GM21526 (cell line): Measurements from ENCODE around the gene MACROD2.
A peak's percentile ranks its signal among the peaks of the same experiment; 100 is the strongest.

ENCODE experiments used
- ATAC-seq: cut with Tn5 transposase; IDR thresholded peaks from one replicate; pipeline ENCODE4 v1.9.1; 2021; ENCODE audit warnings: moderate library complexity; ENCODE audit not compliant: unreplicated experiment, low FRiP score

MACROD2 gene

DNA sequence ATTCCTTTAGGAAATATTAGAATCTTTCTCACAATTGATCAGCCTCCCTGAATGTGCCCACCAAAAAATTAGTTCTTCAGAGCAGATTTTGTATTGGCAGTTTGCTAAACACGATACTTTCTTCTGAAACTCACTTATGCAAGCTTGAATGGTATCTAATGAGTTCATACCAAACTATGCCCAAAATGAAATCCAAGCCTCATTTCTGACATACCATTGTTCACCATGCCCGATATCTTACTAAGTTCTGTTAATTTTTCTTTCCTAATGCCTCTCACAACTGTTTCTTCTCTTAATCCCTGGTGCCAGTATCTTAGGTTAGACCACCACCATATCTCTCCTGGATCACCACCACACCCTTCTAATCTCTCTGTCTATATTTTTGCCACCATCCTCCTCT is 1822.0 kb downstream of the MACROD2 start:
- ATAC-seq = no peak

DNA sequence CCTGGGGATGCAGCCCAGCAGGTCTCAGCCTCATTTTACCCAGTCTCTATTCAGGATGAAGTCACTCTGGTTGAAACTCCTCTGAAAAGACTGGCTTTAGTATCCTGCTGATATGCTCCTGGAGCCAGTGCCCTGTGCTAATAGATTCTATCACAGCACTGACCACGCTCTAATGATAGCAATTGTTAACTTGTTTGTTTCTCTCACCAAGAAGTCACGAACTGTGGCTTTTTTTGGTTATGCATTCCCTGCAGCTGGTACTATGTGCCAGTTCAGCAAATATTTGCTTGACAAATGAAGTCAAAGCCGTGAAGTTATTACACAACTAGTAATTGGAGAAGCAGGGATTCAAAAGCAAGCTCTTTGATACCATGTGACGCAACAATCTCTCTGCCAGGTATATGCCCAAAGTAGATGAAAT is 1823.3 kb downstream of the MACROD2 start:
- no peak for ATAC-seq

DNA sequence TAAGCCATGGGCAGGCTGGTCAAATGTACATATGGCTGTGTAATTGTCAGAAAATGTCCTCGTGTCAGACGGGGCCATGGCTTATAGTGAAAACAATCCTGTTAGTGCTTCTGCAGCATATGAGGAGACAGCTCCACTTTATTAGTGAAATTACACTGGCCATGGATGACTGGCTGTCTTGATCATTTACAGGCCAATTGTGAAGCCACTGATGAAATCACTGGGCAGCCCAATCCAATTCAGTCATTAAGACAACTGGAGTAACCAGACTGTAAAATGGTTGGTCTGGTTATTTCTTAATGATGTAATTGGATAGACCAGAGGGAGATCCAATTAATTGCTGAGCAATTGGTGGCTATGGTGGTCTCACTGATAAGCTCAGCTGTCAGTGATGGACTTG is 1828.4 kb downstream of the MACROD2 start:
- ATAC-seq = no peak

DNA sequence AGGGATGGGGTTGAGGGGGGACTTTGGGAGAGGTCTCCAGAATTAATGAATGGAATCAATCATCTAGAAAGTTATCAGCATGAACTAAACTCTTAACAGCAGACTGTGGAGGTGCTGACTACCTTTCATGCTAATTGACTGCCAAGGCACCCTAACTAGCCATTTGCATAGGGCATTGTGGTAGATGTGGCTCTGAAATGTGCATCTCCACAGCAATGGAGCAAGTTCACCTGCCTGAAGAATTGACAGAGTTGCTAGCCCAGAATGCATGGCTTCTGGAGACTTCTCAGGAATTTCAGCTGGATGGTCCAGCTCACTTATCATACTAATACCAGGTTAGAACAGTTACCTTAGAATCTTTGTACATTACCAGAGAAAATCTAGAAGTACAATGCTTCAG is 1832.3 kb downstream of the MACROD2 start:
- no peak for ATAC-seq

DNA sequence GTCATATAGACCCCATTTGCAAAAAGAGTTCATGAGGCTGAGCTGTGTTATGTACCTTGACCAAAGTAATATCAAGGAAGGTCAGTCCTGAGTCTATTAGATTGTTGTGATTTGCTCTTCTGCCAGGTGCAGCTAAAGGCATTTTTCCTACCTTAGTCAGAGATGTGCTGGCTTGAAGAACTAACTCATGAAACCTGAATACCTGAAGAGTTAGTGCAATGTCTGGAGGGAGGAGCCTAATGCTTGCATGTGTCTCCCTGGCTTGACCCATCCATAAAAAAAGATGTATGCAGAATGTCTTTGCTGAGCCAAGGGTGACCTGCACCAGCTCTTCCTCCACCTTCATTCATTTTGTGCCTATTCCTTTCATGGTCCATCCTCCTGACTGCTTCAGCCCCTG is 1835.9 kb downstream of the MACROD2 start:
- ATAC-seq = no peak

DNA sequence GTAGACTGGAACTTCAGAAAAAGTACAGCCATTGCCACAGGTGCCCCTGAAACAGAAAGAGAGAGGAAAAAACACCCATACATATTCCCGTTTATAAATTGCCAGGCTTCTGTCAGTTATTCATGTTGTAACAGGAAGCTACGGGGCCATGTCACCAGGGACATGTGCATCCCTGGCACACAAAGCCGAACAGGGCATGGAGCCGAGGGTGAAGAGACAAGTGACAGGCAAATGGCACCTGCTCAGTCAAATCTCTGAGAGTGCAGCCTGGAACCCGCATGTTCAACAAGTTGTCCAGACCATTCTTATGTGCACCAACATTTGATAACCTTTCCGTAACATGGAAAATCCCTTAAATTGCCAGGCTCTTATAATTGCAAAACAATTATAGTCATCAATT is 1837.2 kb downstream of the MACROD2 start:
- no peak for ATAC-seq

DNA sequence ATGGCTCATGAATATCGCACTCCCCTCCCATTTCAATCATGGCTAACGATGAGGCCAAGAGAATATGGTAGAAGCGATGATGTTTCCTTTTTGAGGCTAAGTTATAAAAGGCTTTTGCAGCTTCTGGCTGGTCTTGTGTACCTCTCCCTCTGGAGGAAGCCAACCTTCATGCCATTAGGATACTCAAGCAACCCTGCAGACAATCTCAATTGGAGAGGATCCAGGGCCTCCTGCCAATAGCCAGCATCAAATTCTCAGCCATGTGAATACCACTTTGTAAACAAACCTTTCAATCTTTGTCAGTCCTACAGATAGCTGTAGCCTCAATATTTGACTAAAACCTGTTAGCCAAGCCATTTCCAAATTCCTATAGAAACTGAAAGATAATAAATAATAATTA is 1839.5 kb downstream of the MACROD2 start:
- no peak for ATAC-seq

DNA sequence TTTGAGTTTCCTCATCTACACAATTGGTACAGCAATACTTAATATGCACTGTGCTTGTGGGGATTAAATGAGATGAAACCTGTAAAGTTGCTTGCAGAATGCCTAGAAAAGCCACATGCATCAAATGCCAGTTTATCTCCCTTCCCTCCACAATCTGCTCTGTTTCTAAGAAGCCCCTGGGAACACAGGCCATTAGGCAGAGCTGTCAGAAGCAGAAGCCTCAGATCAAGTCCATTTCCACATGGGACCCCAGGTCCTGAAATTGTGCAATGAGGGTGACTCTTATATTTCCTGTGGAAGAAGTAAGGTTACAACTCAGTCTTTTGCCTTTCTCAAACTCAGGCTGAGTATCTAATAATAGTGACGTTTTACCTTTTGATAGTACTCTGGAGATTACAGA is 1840.5 kb downstream of the MACROD2 start:
- ATAC-seq = no peak

DNA sequence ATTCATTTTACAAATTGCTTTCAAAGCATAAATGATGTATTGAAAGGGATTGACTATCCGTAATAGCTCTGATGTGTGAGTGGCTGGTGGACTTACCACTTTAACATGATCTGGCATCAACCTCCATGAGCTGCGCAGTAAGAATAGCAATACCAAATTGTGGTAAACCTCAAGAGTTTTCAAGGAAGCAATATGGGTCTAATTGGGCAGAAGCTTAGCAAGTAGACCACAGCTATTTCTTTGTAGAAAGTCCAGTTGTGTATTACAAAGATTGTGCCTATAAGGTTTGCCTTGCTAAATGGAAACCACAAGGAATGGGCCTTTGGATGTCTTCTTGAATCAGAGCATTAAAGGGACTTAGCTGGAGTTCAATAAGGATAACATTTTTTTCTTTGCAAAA is 1841.3 kb downstream of the MACROD2 start:
- ATAC-seq = no peak

DNA sequence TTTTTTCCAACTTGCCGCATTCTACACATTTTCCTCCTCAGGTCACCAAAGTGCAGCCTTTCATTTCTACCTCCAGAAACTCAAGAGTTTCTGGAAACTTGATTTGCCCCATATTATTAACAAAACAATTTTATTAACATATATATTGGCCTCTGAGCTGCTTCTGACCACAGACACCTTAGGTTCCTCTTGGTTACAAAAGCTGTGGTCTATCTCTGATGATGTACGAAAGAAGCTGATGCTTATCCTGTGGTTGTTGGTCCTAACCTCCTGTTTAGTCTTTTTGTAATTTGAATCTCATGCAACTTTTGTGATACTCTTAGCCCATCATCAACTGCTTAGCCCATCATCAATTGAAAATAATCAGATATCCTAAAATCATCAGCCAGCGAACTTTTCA is 1842.2 kb downstream of the MACROD2 start:
- no peak for ATAC-seq

DNA sequence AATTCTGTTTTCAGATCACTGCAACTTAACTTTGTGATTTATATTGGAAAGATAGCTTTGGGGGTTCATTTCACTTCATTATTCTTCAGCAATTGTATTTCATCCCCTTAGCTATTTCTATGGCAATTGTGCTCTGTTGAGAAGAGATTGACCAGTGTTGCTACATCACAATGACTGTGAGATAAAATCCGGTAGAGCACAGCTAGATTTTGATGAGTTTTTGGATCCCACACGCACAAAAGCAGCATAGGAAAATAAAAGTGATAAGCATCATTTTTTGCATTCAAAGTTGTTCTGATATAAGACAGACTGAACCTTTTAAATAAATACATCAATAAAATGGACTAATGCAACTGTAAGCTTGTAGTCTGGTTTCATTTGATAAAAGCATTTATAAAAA is 1843.2 kb downstream of the MACROD2 start:
- ATAC-seq = no peak

DNA sequence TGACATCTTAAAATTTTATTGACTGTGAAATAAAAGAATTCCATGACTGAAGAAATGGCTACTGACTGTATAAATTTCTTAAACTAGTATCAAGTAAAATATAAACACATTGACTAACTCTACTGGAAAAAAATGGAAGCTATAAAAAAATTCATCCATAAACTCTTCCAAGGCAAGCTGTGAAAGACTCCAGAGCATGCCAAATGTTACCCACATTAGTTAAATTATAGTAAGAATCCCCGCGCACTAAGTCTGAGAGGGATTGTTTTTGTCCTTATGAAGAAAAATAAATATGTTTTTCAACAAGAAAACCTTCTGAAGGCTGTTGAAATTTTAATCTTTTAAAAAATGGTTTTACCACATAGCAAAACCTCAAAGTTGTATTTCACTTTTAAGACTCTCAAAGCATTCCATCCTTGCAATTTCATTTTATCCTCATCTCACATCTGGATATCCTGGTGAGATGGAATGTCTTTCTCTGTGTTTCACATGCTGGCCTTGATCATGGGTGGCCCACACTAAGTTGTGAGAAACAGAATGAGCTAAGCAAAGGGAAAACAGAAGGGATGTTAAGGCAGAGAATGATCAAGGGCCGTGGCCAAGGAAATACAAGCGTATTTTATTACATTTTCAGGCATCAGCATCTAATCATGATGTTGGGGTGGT is 1845.5 kb downstream of the MACROD2 start:
- no peak for ATAC-seq

DNA sequence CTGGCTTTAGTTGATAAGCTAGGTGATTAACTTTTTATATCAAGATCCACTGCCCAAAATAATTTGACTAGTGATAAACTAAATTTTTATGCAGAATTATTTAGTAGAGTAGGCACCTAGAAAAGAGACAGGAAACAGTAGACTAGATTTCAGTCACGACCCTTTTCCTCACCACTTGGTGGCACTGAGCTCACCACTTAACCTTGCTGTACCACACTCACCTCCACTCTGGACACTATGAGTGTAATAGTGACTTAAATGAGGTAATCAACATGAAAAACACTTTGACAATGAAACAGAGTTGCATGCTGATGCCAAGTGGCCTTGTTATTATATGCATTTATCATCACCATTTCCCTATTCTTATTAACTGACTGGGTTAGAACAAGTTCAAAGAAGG is 1847.6 kb downstream of the MACROD2 start:
- peak; percentile 63 for ATAC-seq

DNA sequence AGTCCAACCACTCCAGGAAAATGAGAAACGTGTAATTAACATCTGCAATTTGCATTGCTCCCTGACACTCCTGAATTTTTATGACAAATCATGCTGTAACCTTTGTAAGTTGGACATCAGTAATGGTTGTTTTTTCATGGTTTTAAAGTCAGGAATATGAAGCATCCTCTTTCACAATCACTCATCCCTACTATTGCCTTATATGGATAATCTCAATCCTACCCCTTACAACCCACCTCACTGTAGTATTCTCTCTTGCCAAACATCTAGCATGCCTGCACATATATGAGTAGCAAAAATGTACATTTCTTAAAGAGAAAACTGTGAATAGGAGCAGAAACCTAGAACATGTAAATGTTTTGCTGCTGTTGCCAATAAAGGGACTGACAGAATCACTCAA is 1848.5 kb downstream of the MACROD2 start:
- ATAC-seq = no peak

DNA sequence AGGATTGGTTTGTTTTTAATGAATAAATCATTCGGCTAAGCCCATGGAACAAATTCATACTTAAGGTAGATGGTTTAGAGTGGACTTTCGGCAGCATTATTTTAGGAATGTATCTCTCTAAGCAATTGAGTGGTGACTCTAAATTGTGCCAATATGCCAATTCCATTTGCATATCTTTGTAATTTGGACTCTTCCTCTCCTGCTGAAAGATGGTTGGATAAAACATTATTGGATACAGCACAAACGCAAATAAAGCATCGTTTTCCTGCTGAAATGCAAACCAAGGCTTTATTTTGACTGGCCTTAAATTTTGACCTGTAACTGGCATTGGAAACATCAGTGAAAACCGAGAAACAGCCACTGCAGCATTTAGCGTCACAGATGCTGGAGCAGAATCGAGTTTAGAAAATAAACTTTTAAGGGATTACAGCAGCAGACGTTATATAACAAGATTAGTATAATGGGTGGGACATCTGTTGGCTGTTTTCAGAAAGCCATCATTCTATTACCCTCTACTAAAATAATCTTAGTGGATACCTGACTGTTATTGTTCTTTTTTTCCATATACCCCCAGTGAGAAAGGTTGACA is 1852.0 kb downstream of the MACROD2 start:
- no peak for ATAC-seq

DNA sequence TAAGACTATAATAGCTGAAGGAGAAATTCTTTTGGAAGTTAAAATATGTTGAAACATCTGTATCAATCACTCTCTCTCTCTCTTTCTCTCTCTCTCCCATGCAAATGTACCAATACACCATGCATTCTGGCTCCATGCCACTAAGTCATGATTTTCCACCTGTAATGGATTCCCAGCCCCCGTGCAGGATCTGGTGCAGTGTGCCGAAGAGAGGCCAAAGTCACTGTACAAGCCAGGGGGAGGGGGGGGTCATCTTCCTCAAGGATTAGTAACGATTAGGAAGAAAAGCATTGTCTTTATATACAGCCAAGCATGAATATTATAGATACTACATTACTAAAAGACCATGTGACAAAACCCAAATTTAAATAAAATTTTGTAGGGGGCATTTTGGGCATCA is 1852.8 kb downstream of the MACROD2 start:
- no peak for ATAC-seq

DNA sequence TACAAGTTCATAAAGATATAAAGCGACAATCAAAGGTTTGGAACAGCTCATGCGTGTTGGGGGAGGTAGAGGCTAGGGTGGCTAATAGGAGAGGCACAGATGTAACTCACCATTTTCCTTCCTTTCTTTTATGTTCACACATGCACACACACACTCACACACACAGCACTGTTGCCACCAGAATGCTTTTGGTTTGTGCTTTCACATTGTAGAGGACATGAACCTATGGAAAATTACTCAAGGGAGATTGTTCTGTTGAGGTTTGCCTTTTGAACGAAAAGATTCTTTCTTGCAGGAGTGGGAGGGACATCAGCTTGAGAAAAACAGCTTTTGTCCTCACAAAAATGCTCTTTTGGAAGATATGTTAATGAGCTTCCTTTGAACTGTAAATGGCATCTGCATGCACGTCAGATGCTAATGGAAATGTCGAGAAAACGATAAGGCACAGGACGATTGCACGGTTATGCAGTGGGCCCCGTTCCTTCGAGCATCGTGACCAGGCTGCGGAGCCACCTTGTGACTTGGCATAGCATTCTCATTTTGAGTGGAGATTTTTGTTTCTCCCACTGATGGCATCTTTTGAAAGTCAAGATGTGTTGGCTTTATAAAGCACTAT is 1853.8 kb downstream of the MACROD2 start:
- no peak for ATAC-seq

DNA sequence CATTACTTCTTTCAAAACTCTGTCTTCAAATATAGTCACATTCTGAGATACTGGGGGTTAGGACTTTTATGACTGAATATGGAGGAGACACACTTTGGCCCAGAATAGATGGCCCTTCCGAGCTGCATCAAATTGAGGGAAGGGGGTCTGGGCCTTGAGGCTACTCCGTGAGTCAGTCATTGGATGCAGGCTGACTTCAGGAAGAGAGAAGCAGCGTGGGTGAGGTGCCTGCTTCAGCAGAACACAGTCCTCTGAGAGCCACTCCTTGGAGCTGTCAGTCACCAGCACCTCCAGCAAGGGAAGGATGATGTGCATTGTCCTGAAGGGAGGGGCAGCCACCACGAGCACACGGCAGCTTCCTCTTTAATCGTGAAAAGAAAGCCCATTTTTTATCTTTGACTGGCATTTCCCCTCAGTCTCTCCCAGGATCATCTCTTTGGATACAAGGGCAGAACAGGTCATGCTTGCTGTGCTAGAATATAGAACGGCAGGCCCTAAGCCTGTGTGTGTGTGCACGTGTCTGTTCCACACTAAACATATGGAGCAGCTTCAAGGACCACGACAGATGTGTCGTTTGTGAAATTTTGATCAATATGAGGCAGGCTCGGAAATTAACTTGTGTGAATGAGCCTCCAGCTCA is 1856.4 kb downstream of the MACROD2 start:
- no peak for ATAC-seq

DNA sequence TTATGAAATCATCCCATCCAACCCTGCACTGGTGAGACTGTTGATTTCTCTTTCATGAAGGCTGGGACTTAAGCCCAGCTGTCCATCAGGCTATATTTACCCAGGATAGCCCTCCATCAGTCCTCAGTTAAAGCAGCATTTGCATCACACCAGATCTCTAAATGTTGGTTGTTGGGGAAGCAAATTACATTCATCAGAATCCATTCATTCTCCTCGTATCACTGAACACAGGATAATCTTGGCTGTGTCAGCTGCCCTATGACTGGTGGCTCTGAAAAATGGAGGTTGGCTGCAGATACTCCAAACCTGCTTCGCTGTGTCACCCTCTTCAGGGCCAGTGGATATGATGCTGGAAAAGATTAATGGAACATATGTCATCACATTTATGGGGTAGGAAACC is 1859.6 kb downstream of the MACROD2 start:
- ATAC-seq = no peak

DNA sequence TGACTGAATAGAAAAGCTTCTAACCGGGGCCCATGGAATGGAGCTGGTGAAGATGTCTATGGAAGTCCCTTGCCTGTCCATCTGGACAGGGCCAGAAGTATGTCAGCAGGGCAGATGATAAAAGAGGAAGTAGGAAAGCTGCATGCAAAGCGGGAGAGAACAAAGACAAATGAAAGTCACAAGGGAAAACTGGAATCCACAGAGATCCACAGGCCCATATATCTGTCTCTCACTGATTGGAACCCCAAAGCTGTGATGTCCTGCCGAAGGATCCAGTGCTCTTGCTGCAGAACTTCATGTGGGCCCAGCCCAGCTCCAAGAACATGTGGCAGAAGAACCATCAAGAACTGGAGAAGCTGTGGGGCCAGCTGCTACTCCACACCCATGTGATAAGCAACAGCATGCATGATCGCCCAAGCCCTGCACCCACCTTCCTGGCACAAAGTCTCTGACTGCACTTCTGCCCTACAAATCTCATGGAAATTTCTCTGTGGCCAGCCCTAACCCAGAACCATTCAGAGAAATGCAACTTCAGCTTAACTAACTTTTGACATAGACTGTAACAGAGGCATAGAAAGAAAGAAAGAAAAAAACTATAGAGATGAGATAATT is 1862.0 kb downstream of the MACROD2 start:
- no peak for ATAC-seq

DNA sequence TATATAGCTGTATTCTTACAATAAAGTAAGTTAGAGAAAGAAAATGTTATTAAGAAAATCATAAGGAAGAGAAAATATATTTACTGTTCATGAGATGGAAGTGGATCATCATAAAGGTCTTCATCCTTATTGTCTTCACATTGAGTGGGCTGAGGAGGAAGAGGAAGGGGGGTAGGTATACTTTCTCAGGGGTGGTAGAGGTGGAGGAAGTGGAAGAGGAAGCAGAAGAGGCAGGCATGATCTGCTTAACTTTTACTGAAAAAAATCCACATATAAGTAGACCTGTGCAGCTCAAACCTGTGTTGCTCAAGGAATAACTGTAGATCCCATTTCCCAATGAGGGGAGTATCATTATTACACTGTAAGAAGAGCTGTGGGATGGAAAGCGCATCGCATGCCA is 1863.7 kb downstream of the MACROD2 start:
- ATAC-seq = no peak
